ENCODE measurements around the gene MAP3K14.
"Not testable (repeated sequence)": the region's sequence is repeated elsewhere in the genome, so short reads cannot be mapped to it uniquely, and the experiment has no call there.

Gene MAP3K14

GRCh38 chr17:45315648-45316433 lies 979 bp downstream of the MAP3K14 start:
- no peak for DNase-seq (ENCODE audit: low read depth)

- DNase-seq (ENCODE audit: low read depth) = no peak
Measured at GRCh38 chr17:45314741-45315647, 1.8 kb downstream of the MAP3K14 start.

DNA sequence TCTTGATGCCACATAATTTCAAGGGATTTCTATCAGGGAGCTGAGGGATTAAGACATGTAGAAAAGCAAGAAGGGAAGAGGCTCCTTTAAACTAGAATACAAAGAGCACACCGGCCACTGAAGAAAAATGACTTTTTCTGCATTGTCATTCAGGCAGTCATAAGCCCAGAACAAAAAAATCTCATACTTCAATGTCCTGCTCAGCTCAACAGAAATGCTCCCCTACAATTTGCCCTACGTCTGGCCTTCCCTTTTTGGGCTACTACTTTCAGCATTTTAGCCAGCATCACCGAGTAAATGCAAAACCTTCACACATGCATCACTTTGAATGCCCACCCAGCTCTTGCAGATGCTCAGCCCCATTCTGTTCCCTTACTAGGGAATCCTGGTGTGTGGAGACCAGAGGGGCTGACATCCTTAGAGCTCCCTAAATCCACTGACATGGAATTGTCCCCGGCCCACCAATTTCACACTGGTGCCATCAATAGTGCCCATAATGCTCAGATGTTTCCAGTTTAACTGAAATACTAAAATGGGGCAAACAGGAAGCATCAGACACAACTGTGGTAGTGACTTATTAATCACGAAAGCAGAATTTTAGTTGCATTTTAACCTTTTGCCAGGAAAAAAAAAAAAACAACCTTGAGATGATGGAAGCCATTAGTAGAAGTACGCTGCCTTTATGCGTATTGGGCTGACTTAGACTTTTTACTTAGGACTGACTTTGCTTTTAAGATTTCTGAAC lies 2.7 kb downstream of the MAP3K14 start:
- DNase-seq (ENCODE audit: low read depth) = no peak

- no peak for DNase-seq (ENCODE audit: low read depth)
Measured at GRCh38 chr17:45313421-45313771, 3.4 kb downstream of the MAP3K14 start.

GRCh38 chr17:45312477-45313420 lies 4.1 kb downstream of the MAP3K14 start:
- no peak for DNase-seq (ENCODE audit: low read depth)

- DNase-seq (ENCODE audit: low read depth) = no peak
Measured at GRCh38 chr17:45311760-45312476, 4.9 kb downstream of the MAP3K14 start.

DNA sequence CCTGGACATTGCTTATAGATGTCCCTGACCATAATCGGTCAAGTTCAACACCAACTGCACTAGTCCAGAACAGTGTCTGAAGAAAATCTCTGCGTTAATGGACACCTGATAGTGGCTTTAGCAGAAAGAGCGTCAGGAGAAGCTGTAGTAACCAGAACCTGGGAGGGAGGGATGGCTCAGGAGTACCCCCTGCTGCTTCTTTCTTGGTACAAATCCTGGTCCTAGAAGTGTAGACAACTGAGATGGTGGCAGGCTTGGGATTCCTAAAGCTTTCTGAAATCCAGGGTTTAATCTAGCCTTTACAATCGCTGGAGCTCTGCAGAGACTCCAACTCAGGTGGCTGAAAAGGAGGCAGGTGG lies 5.4 kb downstream of the MAP3K14 start:
- DNase-seq (ENCODE audit: low read depth) = no peak

DNA sequence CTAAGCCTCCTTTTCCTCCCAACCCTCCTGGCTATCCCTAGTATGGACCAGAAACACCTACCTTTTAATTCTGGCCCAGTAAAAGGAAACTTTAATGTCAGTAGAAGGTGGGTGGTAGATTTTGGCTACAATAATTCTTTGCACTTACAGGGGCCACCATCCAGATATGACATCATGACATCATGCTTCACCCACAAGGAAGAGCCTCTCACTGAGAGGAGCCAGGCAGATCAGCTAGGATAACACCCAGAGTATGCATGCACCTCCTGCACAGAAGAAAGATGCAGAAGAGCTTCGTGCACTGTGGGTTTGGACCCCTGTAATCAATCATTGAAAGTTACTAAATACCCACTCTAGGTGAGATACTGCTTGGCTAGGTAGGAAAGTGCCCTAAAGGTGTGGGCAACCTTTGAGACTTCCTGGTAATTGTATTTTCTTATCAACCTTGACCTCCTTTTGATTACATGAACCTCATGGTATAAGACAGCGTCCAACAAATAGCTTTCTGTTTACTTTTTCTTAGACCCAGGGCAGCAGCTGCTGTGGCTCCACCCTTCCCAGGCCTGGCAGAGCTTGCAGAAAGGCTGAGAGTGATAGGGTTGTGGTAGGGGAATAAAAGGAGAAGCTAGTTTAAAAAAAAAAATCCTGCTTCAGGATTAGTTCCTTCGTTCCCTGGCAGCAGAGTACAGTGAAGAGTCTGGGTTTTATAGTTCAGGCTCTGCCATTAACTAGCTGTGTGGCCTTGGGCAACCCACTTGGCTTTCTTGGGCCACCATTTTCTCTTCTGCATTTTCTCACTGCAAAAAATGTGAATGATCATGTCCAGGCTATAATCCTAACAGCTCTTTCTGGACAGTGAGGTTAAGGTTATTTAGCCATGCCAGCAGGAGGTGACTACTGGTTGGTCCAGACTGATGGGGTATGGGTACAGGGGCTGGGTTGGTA lies 6.2 kb downstream of the MAP3K14 start:
- DNase-seq (ENCODE audit: low read depth) = no peak

GRCh38 chr17:45309400-45309799 lies 7.4 kb downstream of the MAP3K14 start:
- no peak for DNase-seq (ENCODE audit: low read depth)

DNA sequence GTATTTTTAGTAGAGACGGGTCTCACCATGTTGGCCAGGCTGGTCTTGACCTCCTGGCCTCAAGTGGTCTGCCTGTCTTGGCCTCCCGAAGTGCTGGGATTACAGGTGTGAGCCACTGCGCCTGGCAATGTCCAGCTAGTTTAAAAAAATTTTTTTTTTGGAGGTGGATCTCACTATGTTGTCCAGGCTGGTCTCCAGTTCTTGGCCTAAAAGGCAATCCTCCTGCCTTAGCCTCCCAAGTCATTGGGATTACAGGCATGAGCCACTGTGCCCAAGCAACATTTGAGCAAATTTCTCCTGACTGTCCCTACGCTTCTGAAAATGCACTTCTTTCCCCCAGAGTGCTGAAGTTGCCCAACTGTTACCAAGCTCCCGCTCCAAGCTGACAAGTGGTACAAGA lies 8.0 kb downstream of the MAP3K14 start:
- no peak for DNase-seq (ENCODE audit: low read depth)

DNA sequence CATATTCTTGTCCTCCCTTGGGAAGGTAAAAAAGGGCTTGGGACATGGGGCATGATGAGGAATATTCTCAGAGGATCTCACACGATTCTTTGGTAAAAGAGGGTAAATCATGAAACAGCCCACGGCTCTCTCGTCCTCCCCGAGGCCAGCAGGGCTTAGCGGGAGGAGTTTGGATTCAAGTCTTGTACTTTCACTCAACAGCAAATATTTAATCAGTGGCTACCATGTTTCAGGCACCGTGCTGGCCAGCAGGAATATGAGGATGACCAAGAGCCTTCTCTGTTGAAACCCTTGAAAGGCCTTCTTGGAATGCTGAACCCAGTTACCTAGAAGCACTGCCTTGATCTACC lies 8.8 kb downstream of the MAP3K14 start:
- no peak for DNase-seq (ENCODE audit: low read depth)

GRCh38 chr17:45307290-45308015 lies 9.4 kb downstream of the MAP3K14 start:
- DNase-seq (ENCODE audit: low read depth) = peak; percentile 90

DNA sequence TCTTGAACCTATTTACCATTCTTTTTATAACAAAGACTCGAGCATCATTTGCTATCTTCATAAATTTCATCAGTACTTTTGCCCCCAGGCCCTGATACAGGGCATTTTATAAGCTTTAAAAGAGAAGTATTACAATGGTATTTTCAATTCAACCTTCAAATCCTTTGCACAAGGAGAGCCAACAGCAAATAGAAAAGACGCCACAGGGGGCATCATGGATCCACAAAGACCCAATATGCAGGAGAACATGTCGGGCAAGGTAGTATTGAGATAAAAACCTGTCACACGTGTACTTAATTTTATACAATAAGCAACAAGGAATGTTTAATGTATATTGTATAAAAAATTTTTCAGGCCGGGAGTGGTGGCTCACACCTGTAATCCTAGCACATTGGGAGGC lies 10.2 kb downstream of the MAP3K14 start:
- no peak for DNase-seq (ENCODE audit: low read depth)

- DNase-seq (ENCODE audit: low read depth) = no peak
Measured at GRCh38 chr17:45306094-45306493, 10.7 kb downstream of the MAP3K14 start.

- no peak for DNase-seq (ENCODE audit: low read depth)
Measured at GRCh38 chr17:45305530-45306087, 11.2 kb downstream of the MAP3K14 start.

DNA sequence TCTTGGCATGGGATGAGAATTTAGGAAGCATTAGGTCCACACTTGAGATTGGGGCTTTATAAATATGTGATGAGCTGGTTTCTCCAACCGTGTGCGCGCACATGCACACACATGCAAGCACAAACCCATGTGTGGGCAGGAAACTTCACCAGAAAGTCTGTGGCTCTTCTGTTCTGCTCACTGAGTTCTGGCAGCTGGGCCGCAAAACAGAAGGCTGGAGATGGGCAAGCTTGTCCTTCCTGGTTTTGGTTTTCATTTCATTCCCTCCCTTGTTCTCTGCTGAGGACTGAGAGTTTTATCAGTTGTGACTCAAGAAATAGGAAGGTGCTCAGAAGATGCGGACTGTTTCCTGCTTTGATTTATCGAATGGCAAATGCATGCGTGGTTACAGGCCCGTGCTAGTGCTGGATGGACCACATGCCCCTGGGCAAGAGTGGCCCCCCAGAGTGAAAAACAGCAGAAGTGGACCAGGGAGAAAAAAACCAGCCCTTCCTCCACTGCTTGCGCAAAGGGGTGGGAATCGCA lies 14.1 kb downstream of the MAP3K14 start:
- DNase-seq (ENCODE audit: low read depth) = no peak

- not testable (repeated sequence) for DNase-seq (ENCODE audit: low read depth)
Measured at GRCh38 chr17:45302220-45302619, 14.6 kb downstream of the MAP3K14 start.

DNA sequence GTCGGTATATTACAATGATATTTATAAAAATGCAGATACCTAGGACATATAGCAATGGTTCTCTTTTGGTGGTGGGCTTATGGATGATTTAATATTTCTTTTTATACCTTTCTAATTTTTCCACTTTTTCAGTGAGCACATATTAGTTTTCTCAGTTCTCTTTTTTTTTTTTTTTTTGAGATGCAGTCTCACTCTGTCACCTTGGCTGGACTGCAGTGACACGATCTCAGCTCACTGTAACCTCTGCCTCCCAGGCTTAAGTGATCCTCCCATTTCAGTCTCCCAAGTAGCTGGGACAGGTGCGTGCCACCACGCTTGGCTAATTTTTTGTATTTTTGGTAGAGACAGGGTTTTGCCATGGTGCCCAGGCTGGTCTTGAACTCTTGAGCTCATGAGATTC lies 15.1 kb downstream of the MAP3K14 start:
- no peak for DNase-seq (ENCODE audit: low read depth)

All from stromal cell of bone marrow (primary cell).